H1 (cell line): ENCODE measurements around the gene SLC24A3. TPM values are rescaled to one million over a fixed set of nuclear protein-coding genes. Genes with fewer than 3 reads are reported as not detected.

ENCODE experiments used
- CTCF ChIA-PET: fragments of 300-600 bp; sonication (Branson Sonifier 250); formaldehyde crosslinking; loops from one replicate; lab custom pipeline; 2021; ENCODE audit not compliant: partially characterized antibody; lab: Charles Lee
- POLR2A ChIA-PET: fragments of 300-600 bp; sonication (Branson Sonifier 250); formaldehyde crosslinking; loops from one replicate; lab custom pipeline; 2021; ENCODE audit warnings: inconsistent platforms; ENCODE audit not compliant: partially characterized antibody; lab: Charles Lee
- DNase-seq, 2 experiments: peaks; one replicate each; pipeline versions ENCODE4 v3.0.0 to v3.0.0-alpha.2; 2010 to 2022; ENCODE audit warnings: low spot score in 2 of 2, low read depth in 1 of 2, mixed read lengths in 1 of 2
- FAIRE-seq: peaks from 2 replicates; lab custom pipeline; 2011; peaks lifted over from hg19 to GRCh38; lab: Jason Lieb, UNC
- H2AFZ ChIP-seq: 2 replicates; pipeline ENCODE4 v1.8.1; 2012; ENCODE audit warnings: low read length, inconsistent platforms
- H2AK5ac ChIP-seq: 2 replicates; pipeline ENCODE4 v1.6.1; 2013; ENCODE audit warnings: low read depth, low read length
- H2BK120ac ChIP-seq: replicated peaks from 2 replicates; pipeline ENCODE3; 2013; ENCODE audit warnings: low read depth, low read length, inconsistent platforms
- H2BK12ac ChIP-seq: 2 replicates; pipeline ENCODE4 v1.6.1; 2013; ENCODE audit warnings: low read depth, low read length
- H2BK15ac ChIP-seq: 2 replicates; pipeline ENCODE4 v1.6.1; 2013; ENCODE audit warnings: low read length
- H2BK20ac ChIP-seq: 2 replicates; pipeline ENCODE4 v1.6.1; 2013; ENCODE audit warnings: low read length
- H2BK5ac ChIP-seq: 2 replicates; pipeline ENCODE4 v1.6.1; 2013; ENCODE audit warnings: low read depth, low read length
- H3K14ac ChIP-seq: 2 replicates; pipeline ENCODE4 v1.6.1; 2013; ENCODE audit warnings: inconsistent platforms; ENCODE audit not compliant: insufficient read length
- H3K18ac ChIP-seq: 2 replicates; pipeline ENCODE4 v1.6.1; 2013; ENCODE audit warnings: low read length; ENCODE audit errors: extremely low read depth
- H3K23ac ChIP-seq: 2 replicates; pipeline ENCODE4 v1.6.1; 2013; ENCODE audit warnings: inconsistent platforms; ENCODE audit not compliant: insufficient read length
- H3K23me2 ChIP-seq: 2 replicates; pipeline ENCODE4 v1.6.1; 2013; ENCODE audit warnings: low read depth, low read length
- H3K27ac ChIP-seq: 2 replicates; pipeline ENCODE4 v1.6.1; 2011; ENCODE audit warnings: low read depth, low read length, inconsistent platforms
- H3K27me3 ChIP-seq, 4 experiments: replicated peaks in 1 of 4; 1 replicate in 1 of 4; 2 replicates in 3 of 4; pipeline versions ENCODE4 v1.6.1 to v1.8.1; 2011 to 2013; ENCODE audit warnings: low read length in 3 of 4, mild to moderate bottlenecking in 3 of 4, inconsistent platforms in 2 of 4, mixed read lengths in 2 of 4, moderate library complexity in 1 of 4; ENCODE audit not compliant: control insufficient read depth in 3 of 4, insufficient read depth in 3 of 4; ENCODE audit errors: extremely low read depth in 1 of 4
- H3K36me3 ChIP-seq, 4 experiments: 2 replicates each; pipeline versions ENCODE4 v1.6.1 to v1.8.1; 2011 to 2013; ENCODE audit warnings: mild to moderate bottlenecking in 4 of 4, low read length in 3 of 4, moderate library complexity in 2 of 4, control low read depth in 1 of 4, inconsistent platforms in 1 of 4; ENCODE audit not compliant: insufficient read depth in 4 of 4, control insufficient read depth in 2 of 4
- H3K4ac ChIP-seq: replicated peaks from 2 replicates; pipeline ENCODE3; 2013; ENCODE audit warnings: low read length, low read depth, mixed read lengths, inconsistent platforms; ENCODE audit not compliant: insufficient read length
- H3K4me1 ChIP-seq, 4 experiments: replicated peaks in 1 of 4; 1 replicate in 1 of 4; 2 replicates in 3 of 4; pipeline versions ENCODE4 v1.6.1 to v1.8.1; 2011 to 2013; ENCODE audit warnings: low read length in 3 of 4, inconsistent platforms in 2 of 4, mixed read lengths in 1 of 4; ENCODE audit not compliant: insufficient read depth in 4 of 4, control insufficient read depth in 3 of 4
- H3K4me2 ChIP-seq, 2 experiments: 2 replicates each; pipeline versions ENCODE4 v1.6.1 to v1.8.1; 2011 to 2013; ENCODE audit warnings: low read depth in 2 of 2, low read length in 2 of 2, control low read depth in 1 of 2, inconsistent platforms in 1 of 2, mild to moderate bottlenecking in 1 of 2; ENCODE audit not compliant: insufficient read depth in 1 of 2
- H3K4me3 ChIP-seq, 4 experiments: fragments of 200-600, 300-600 bp in 1 of 4; sonication (generic), shearing (Covaris generic), sonication (Bioruptor Twin) in 1 of 4; 2 replicates each; pipeline versions ENCODE4 v1.5.1 to v1.8.1; 2011 to 2016; ENCODE audit warnings: low read length in 4 of 4, low read depth in 3 of 4, control low read depth in 2 of 4, inconsistent platforms in 2 of 4, mild to moderate bottlenecking in 2 of 4, mixed read lengths in 1 of 4, moderate library complexity in 1 of 4; ENCODE audit not compliant: insufficient read depth in 2 of 4; ENCODE audit errors: extremely low read depth in 1 of 4
- H3K56ac ChIP-seq: replicated peaks from 2 replicates; pipeline ENCODE3; 2013; ENCODE audit warnings: low read depth, mild to moderate bottlenecking, mixed read lengths, low read length, inconsistent platforms; ENCODE audit not compliant: insufficient read length
- H3K79me1 ChIP-seq: 2 replicates; pipeline ENCODE4 v1.6.1; 2013; ENCODE audit warnings: low read depth, low read length, control low read depth
- H3K79me2 ChIP-seq, 2 experiments: 2 replicates each; pipeline versions ENCODE4 v1.6.1 to v1.8.1; 2012 to 2013; ENCODE audit warnings: low read length in 2 of 2, mild to moderate bottlenecking in 2 of 2, inconsistent platforms in 1 of 2; ENCODE audit not compliant: insufficient read depth in 2 of 2, control insufficient read depth in 1 of 2
- H3K9ac ChIP-seq, 4 experiments: replicated peaks in 1 of 4; 1 replicate in 1 of 4; 2 replicates in 3 of 4; pipeline versions ENCODE4 v1.6.1 to v1.8.1; 2011 to 2013; ENCODE audit warnings: low read depth in 3 of 4, low read length in 3 of 4, control low read depth in 2 of 4, mild to moderate bottlenecking in 2 of 4, moderate library complexity in 2 of 4, inconsistent platforms in 1 of 4; ENCODE audit errors: extremely low read depth in 1 of 4
- H3K9me3 ChIP-seq, 2 experiments: 2 replicates each; pipeline versions ENCODE4 v1.6.1 to v1.8.1; 2012 to 2013; ENCODE audit warnings: mild to moderate bottlenecking in 2 of 2, moderate library complexity in 2 of 2, control low read depth in 1 of 2, inconsistent platforms in 1 of 2, low read depth in 1 of 2, low read length in 1 of 2, mixed read lengths in 1 of 2; ENCODE audit not compliant: insufficient read depth in 2 of 2
- H4K20me1 ChIP-seq, 2 experiments: replicated peaks in 1 of 2; 2 replicates each; pipeline versions ENCODE3 to v1.8.1; 2011 to 2013; ENCODE audit warnings: inconsistent platforms in 2 of 2, low read length in 2 of 2, mild to moderate bottlenecking in 1 of 2; ENCODE audit not compliant: insufficient read depth in 2 of 2, control insufficient read depth in 1 of 2
- H4K5ac ChIP-seq: 2 replicates; pipeline ENCODE4 v1.6.1; 2013; ENCODE audit warnings: low read length, low read depth, mixed read lengths, inconsistent platforms; ENCODE audit not compliant: insufficient read length
- H4K8ac ChIP-seq: 2 replicates; pipeline ENCODE4 v1.8.0; 2013; ENCODE audit warnings: mild to moderate bottlenecking, moderate library complexity, low read length, inconsistent platforms; ENCODE audit not compliant: insufficient read depth; ENCODE audit errors: extremely low read depth
- H4K91ac ChIP-seq: replicated peaks from 2 replicates; pipeline ENCODE3; 2013; ENCODE audit warnings: low read length, mixed read lengths, inconsistent platforms; ENCODE audit not compliant: insufficient read length
- POU5F1 ChIP-seq: IDR thresholded peaks from 2 replicates; pipeline ENCODE4 v1.6.1; 2011; ENCODE audit warnings: low read depth, mild to moderate bottlenecking, low read length, moderate library complexity
- WGBS, 2 experiments: shearing (Covaris generic) in 1 of 2; methylation state at CpG; one replicate each; pipeline versions ENCODE4 v1.1.6 to v1.1.7; 2013 to 2015; ENCODE audit warnings: low lambda C conversion rate in 2 of 2, mixed read lengths in 2 of 2, inconsistent platforms in 1 of 2, low coverage in 1 of 2, missing lambda C conversion rate in 1 of 2; ENCODE audit not compliant: insufficient replicate concordance in 2 of 2, insufficient coverage in 1 of 2, insufficient read length in 1 of 2; ENCODE audit errors: extremely low coverage in 1 of 2, missing lambda C conversion rate in 1 of 2; 5-methylcytosine and 5-hydroxymethylcytosine counted together
- polyA plus RNA-seq, 7 experiments: library from polyadenylated mRNA; depleted of rRNA in 3 of 7; stranded (reverse) in 5 of 7; unstranded in 2 of 7; fragments of >200 nt in 5 of 7; fragments of 200-250 nt in 2 of 7; gene quantifications; 1 replicate in 5 of 7; 2 replicates in 1 of 7; 4 replicates in 1 of 7; pipeline versions ENCODE4 v1.2.1 to v1.2.3, GENCODE V29; 2011 to 2013; ENCODE audit warnings: missing spikeins in 2 of 7, mixed read lengths in 2 of 7
- total RNA-seq: library from RNA; stranded (reverse); fragmentation: NEBNext Ultra II Directional; extraction: Animal tissue kit (Norgen Biotek cat#: 25700); gene quantifications from 2 replicates; pipeline ENCODE4 v1.2.1, GENCODE V29; 2021

Gene SLC24A3
- total and polyA plus RNA-seq, 2 of the 8 experiments (the other 6 are each of a cell fraction or from before 2014, with no cell fraction given): 4.5 to 6.3 TPM

DNA sequence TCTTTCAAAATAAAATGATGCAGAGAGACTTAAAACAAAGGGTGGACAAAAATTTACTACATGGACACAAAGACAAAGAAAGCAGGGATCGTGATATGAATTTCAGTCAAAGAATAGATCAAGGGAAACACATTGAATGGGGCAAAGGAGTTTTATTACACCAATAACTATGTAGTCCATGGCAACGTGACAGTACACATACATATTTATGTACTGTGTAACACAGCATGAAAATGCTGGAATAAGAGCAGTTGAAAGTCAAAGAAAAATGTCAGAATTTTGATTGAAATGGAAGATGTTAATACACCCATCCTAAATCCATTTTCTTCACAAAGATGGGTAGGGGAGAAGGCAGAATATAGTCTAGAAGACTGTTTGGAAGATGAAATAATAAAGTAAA, 536.2 kb downstream of the SLC24A3 start:
- no peak overlapping the region for H2BK12ac ChIP-seq
- H2BK20ac ChIP-seq: no peak overlapping the region
- CTCF ChIA-PET: interaction anchor here (0.7 to 2.0 kb wide), 3 partner anchors 10 to 165 kb away, joined by 3 to 6 read pairs (median 3); no protein-coding TSS in a partner anchor
- H3K79me1 ChIP-seq: no peaks in the 10 kb centered on the region
- no peak overlapping the region for H2BK120ac ChIP-seq
- H3K14ac ChIP-seq: no peak overlapping the region
- no peaks in the 10 kb centered on the region for H3K23me2 ChIP-seq
- H3K9ac ChIP-seq: no peak overlapping the region
- DNase-seq (no peak), FAIRE-seq (no peak)
- no peak overlapping the region for H2BK15ac ChIP-seq
- no peak overlapping the region for H3K4me2 ChIP-seq
- no peak overlapping the region for H4K8ac ChIP-seq
- H2AK5ac ChIP-seq: no peak overlapping the region
- H2AFZ ChIP-seq: no peak overlapping the region
- no peak overlapping the region for H4K91ac ChIP-seq
- H3K27ac ChIP-seq: no peak overlapping the region
- no peak overlapping the region for H3K23ac ChIP-seq
- no peaks in the 10 kb centered on the region for H3K27me3 ChIP-seq
- H3K18ac ChIP-seq: no peak overlapping the region
- no peak overlapping the region for H4K5ac ChIP-seq
- no peaks in the 10 kb centered on the region for H4K20me1 ChIP-seq
- no peak for TF ChIP-seq POU5F1
- 93% methylated on average over 2 of the region's 2 CpGs; no CpG with 5 or more reads in 1 of the 2 experiments for WGBS, 2 experiments
- H3K9me3 ChIP-seq: peaks cover 4 to 9% of the 10 kb centered on the region in 2 experiments; a peak in 2 of 4 replicates
- H2BK5ac ChIP-seq: no peak overlapping the region
- no peaks in the 10 kb centered on the region for H3K79me2 ChIP-seq
- no peak overlapping the region for H3K4me3 ChIP-seq
- no peaks in the 10 kb centered on the region for H3K36me3 ChIP-seq
- H3K4me1 ChIP-seq: peaks cover 0 to 2% (median 0%) of the 10 kb centered on the region in 4 experiments; a peak in 2 of 7 replicates
- no peak overlapping the region for H3K4ac ChIP-seq
- no peak overlapping the region for H3K56ac ChIP-seq
- POLR2A ChIA-PET: no interaction called here
